ENCODE measurements around the gene AZIN2.
A peak's percentile ranks its signal among the peaks of the same experiment; 100 is the strongest.
"Not testable (repeated sequence)": the region's sequence is repeated elsewhere in the genome, so short reads cannot be mapped to it uniquely, and the experiment has no call there.

AZIN2 gene

DNA sequence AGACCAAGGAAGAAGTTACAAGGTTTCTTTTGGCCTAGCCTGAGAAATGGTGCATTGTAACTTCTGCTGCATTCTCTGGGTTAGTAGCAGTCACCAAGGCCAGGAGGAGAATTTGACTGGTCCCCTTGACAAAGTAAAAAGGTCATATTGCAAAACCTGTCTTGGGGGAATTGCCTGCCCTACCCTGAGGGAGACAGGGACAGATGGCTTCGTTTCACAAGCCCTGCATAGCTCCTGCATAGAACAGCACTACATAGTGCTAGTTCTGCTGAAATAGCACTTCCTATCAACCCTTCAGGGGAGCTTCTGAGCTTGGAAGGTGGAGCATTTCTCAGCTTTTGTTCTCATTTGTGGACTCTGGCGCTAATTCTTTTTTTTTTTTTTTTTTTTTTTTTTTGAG, 23.9 kb upstream of the AZIN2 start:
- DNase-seq (ENCODE audit: low spot score): no peak

DNA sequence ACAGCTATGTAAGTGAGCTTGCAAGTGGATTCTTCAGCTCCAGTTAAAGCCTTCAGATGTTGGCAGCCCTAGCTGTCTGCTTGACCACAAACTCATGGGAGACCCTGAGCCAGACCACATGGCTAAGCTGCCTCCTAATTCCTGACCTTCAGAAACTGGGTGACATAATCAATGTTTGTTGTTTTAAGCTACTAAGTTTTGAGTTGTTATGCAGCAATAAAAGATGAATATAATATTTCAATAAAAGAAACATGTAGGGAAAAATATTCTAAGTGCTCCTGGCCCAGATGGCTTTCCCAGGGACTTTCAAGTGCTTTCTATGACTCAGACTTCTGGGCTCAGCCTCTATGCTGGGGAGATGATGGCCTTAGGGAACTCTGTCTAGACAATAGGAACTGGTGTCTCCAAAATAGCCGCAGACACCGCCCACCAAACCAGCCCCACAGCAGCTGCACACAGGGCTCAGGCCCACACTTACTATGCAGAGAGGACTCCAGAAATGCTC, 20.3 kb upstream of the AZIN2 start:
- DNase-seq (ENCODE audit: low spot score): no peak

DNA sequence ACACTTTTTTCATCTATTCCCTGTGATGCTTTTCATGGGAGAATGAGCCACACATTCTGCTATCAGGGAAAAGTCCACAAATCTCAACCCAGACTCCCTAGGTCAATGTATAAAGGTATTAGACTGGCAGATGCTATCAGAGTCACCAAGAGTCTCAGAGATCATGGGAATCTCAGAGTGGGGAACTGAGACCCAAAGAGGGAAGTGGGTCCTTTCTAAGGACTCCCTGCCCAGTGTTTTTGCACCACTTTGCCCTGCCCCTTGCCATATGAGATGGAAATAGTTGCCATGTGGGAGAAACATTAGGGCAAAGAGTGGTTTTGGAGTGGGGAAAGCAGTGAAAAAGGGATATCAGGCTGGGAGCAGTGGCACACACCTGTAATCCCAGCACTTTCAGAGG, 19.1 kb upstream of the AZIN2 start:
- no peak for DNase-seq (ENCODE audit: low spot score)

DNA sequence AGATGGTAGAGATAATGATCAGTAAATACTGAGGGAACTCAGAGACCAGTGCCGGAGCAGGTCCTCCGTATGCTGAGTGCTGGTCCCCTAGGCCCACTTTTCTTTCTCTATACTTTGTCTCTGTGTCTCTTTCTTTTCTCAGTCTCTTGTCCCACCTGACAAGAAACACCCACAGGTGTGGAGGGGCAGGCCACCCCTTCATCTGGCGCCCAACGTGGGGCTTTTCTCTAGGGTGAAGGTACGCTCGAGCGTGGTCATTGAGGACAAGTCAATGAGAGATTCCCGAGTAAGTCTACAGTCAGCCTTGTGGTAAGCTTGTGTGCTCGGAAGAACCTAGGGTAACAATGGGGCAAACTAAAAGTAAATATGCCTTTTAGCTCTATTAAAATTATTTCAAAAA, 16.7 kb upstream of the AZIN2 start:
- not testable (repeated sequence) for DNase-seq (ENCODE audit: low spot score)

DNA sequence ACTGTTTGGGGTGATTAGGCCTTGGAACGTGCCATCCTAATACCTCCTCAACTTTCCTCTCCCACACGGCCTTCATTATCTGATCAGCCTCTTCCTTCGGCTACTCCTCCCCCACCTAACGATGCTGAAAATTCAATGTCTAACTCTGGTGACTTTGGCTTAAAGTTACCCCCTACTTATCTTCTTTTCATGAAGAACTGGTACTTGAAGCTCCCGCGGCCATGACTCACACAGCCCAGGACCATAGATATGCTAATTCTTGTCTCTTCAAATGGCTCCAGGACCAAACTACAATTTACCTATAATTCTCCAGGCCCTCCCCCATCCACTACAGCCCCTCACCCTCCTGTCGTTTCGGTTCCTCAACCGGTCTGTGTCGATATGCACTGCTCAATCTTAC, 15.7 kb upstream of the AZIN2 start:
- no peak for DNase-seq (ENCODE audit: low spot score)

DNA sequence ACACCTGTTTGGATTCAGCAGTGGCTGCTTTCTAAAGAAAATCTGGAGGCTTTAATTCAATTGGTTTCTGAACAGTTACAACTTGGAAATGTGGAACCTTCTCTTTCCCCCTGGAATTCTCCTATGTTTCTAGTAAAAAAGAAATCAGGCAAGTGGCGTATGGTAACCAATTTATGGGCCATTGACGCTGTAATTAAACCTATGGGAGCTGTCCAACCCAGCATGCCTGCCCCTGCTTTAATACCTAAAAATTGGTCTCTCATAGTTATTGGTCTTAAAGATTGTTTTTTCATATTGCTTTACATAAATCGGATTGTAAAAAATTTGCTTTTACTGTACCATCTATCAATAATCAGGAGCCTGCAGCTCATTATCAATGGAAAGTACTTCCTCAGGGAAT, 14.5 kb upstream of the AZIN2 start:
- DNase-seq (ENCODE audit: low spot score): not testable (repeated sequence)

DNA sequence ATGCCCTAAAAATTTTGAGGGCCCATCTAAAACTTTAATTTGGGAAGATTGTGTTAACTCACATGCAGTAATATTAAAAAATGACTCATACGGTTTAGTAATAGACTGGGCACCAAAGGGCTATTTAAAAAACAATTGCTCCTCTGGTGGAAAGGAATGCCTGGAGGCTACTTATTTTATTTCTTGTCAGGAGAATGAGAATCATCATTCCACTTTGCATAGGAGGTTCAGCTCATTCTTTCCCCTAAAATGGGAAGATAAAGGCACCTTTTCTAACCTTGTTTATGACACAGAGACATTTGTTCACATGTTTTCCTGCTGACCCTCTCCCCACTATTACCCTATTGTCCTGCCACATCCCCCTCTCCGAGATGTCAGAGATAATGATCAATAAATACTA, 12.8 kb upstream of the AZIN2 start:
- not testable (repeated sequence) for DNase-seq (ENCODE audit: low spot score)

DNA sequence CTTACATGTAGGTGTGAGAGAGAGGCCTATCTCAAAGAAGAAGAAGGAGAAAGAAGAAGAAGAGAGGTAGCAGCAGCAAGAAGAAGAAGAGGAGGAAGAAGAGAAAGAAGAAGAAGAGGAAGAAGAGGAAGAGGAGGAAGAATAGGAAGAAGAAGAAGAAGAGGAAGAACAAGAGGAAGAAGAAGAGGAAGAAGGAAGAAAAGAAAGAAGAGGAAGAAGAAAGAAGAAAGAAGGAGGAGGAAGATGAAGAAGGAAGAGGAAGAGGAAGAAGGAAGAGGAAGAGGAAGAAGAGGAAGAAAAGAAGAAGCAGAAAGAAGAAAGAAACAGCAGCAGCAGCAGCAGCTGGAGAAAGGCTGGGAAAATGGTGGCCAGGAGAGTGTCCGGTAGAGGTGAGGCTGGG, 10.3 kb upstream of the AZIN2 start:
- no peak for DNase-seq (ENCODE audit: low spot score)

DNA sequence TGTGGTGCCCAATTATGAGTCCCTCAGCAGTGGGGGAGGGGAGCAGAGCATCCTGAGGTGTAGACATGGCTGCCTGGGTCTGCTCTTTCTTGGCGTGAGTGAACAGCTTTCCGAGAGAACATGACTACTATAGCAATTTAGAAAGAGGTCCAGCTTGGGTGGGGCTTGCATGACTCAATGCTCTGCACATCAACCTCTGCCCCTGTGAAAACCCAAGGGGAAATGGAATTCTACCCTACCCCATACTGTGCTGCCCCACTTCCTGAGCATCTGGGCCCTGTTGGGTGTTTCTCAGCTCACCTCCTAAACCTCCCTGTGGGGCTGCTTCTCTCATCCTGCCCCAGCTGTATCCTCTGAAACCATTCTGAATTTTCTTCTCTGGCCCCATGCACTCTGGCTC, 8.2 kb upstream of the AZIN2 start:
- DNase-seq (ENCODE audit: low spot score): no peak

DNA sequence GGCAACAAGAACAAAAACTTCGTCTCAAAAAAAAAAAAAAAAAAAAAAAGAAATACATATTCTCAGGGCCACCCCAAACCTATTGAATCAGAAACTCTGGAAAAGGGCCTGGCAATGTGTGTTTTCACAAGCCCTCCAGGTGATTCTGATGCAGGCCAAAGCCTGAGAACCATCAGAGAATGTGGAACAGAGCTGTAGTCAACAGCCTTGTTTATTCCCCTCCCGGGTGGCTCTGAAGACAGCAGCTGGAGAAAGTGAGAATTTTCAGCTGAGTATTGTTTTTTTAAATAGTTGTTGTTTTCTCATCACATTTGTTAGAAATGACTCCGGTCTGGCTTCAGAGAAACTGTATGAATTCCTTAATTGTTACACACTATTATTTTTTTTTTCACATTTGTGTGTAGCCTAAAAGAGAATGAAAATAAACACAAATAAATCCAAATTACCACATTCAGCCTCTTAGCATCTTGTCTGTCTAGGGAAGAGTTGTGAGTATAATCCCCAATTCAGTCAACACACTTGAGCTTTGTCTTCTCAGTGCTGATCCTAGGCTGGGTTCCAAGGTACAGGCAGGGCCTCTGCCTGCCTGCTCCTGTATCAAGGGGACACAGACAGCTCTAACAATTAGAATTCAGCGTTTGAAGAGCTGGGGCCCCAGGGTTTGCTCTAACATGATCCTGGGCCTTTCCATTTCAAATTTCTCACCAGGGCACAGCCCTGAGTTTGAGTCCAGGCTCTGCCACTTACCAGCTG, 6.6 kb upstream of the AZIN2 start:
- DNase-seq (ENCODE audit: low spot score): no peak

DNA sequence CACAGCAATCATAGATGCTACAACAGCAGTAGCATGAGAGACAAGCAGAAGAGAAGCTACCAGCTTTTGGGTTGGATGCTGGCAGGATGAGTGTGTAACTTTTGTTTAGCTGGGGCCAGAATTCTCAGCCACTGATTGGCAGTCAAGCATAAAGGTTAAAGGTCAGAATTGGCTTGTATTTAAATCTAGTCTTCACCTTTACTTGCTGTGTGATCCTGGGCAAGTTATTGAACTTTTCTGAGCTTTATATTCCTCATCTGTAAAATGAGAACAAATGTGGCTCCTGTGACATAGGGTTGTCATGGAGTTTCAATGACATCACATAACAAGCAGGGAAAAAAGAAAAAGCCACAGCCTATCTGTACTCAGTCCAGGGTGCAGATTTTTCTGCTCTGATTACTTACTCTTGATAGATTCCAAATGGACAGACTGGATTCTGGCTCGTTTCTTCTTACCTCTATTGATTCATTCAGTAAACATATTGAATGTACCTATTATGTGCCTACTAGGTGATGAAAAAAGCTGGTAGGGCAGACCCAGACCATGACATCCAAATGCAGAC, 2.8 kb upstream of the AZIN2 start:
- no peak for DNase-seq (ENCODE audit: low spot score)

DNA sequence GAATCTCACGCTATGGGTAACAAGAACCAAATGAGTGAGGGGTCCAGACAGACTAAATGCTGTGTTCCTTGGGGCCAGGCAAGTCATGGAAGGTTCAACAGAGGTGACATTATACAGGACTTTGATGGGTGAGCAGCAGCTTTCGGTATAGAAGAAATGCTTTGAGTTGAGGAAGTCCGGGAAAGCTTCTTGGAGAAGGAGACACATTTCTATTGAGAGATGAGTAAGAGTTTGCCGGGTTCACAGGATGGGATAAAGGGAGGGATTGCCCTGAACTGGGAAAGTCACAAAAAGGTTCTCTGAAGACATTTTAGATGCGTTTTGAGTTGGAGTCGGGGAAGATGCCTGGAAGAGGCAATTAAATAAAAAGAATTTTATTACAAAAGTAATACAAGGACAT, 580 bp upstream of the AZIN2 start:
- no peak for DNase-seq (ENCODE audit: low spot score)

DNA sequence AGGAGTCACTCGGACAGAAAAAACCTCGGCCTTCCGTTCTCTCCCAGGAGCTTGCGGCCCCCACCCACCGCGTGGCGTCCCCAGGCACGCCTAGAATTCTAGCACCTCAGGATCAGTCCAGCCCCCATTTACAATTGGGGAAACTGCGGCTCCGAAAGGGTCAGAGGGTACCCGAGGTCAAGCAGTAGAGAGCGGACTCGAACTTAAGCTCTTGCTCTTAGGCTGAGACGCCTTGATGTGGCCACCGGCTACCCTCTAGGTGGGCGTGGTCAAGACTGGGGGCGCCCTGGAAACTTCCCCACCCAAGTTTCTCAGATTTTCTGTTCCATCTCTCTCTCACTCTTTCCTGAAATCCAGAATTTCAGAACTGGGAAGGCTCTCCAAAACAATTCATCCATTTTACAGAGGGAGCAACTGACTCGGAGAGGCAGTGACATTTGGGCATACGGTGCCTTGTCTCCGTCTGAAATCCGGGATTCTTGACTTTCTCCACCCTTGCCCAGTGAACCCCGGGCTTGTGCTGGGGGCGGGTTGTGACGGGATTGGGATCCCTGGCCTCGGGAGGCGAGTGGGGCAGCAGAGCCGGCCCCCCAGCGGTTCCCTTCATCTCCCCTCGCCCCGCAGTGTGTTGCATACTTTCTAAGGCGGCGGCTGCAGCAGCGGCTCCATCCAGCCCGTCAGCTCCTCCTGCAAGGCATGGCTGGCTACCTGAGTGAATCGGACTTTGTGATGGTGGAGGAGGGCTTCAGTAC, 777 bp downstream of the AZIN2 start:
- no peak for DNase-seq (ENCODE audit: low spot score)

DNA sequence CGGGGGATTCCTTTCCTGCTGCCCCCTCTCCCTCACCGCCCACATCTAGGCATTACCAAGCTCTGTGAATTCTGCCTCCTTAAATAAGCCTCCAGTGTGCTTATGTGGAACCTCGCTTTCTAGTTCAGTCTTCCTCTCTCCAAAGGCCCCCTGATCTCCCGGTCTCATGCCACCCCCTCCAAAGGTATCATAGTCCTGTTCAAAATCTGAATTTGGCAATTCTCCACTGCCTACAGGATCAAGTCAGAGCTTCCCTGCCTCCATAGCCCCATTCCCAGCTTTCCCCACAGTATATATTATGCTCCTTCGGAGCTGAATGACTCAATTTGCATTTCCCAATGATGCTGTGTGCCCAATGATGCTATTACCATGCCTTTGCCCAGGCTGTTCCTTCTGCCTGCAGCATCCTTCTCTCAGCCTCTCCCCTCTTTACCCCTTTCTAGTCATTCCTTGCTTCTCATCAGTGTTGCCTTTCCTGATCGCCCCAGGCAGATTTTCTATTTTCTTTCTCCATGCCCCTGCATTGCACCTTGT, 1.7 kb downstream of the AZIN2 start:
- DNase-seq (ENCODE audit: low spot score): no peak

DNA sequence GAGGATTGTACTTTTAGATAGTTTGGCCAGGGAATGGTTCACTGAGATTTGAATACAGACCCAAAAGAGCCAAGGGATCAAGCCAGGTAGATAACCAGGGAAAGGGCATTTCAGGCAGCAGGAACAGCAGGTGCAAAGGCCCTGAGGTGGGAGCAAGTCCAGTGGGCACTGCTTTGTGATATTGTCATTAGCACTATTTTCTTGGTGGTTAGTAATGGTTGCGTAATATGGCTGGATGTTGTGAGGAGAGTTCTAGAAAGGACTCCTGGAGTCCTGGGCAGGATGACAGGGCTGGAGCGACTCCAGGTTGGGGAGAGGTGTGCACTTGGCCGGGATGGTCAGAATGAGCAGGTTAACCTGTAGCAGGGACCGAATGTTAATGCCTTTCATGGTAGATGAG, 4.4 kb downstream of the AZIN2 start:
- DNase-seq (ENCODE audit: low spot score): no peak

DNA sequence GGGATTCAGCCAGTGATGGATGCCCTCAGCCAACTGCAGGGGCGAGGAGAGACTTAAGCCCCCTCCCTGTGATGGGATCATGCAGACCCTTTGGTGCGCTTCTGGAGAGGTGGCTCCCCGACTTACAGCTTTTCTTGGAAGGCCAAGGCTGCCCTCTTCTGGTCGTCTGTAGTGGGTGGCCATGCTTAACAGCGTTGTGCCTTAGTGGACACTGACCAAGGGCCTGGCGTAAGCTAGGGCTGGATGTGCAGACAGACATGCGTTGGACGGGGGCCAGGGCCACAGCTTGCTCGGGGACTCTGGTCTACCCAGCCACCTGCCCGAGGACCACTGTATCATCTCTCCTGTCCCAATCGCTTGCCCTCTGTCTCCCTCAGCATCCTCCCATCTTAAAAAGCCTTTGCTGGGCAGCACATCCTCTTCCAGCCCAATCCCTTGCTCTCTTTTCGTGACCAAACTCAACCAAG, 5.5 kb downstream of the AZIN2 start:
- DNase-seq (ENCODE audit: low spot score): peak; percentile 63

DNA sequence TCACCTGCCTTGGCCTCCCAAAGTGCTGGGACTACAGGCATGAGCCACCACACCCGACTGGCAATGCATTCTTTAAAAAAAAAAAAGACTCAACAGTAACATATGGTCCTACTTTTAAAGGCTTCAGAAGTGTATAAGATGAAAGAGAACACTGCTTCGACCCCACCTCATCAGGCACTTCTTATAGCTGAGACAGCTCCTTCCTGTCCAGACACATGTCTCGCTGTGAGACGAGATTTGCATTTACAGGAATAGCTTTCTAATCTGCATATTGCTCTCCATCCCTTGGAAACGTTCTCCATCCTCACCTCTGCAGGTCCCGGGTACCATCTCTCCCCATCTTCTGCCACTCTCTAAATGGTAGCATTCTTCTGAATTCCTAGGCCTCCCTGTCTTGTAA, 6.7 kb downstream of the AZIN2 start:
- DNase-seq (ENCODE audit: low spot score): no peak

DNA sequence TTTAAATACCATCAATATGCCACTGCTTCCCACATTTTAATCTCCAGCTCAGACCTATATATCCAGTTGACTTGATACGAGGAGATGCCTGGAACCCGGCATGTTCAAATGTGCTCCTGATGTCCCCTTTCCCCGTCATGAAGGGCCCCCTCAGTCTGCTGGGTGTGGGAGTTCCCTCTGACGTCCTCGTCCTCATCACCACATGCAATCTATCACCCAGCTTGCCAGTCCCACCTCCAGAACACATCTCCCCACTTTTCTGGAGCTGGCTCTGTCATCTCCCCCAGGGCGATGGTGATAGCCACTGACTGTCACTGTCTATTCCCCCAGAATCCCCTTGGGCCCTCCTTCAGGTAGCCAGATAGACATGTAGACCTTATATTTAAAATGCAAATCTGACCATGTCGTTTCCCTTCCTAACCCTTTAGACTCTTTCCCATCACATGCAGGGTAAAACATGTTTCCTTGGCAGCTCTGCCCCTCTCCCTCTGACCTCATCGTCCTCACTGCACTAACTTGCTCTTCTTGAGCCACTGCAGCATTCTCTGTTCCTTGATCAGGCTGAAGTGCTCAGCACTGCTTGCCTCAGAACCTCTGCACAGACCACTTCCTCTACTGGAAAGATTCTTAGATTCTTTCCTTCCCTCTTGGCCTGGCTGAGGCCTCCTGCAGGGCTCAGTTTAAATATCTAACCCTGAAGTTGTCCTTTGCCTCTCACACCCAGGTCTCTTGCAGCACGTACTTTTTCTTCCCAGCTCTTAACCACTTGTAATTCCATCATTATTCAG, 7.4 kb downstream of the AZIN2 start:
- DNase-seq (ENCODE audit: low spot score): no peak

DNA sequence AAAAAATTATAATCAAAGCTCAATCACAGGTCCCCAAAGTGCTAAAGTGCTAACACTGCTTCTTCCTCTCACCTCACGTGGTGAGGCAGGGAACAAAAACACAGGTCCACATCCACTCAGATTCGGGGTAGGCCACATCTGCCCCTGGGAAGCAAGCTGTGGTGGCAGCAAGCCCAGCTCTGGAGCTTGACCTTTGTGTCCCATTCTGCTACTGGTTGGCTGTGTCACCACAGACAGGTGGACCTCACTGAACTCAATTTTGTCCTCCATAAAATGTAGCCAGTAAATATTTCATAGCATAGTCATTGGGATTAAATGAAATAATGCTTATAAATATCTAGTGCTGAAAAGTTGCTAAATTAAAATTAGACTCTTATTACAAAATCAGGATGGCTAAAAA, 8.5 kb downstream of the AZIN2 start:
- DNase-seq (ENCODE audit: low spot score): no peak

DNA sequence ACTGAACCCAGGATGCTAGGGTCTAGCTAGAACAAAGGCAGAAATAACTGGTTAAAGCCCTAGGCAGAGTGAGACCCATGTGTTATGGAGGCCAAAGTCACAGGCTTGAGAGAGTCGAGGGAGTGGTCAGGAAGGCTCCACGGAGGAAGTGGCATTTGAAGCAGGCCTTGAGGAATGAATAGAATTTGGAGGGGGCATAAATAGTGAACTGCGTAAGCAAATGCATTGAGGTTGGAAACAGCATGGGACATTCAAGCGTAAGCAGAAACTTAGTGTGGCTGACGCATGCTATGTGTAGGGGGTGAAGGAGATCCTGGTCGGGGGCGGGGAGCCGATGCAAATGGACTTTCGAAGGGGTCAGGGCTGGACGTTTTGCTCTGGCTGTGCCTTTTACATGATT, 11.5 kb downstream of the AZIN2 start:
- DNase-seq (ENCODE audit: low spot score): no peak

DNA sequence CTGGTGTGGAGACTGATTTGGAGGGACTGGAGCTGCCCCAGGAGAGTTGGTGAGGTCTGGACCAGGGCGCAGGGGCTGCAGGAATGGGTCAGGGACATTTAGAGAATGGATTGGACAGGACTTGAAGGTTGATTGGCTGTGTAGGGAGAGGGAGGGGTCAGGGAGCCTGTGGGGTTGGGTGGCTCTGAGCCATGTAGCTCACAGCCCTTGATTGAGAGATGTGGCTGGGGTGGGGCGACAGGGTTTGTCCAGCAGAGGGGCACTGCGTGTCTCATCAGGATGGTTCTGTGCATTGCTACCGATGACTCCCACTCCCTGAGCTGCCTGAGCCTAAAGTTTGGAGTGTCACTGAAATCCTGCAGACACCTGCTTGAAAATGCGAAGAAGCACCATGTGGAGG, 12.1 kb downstream of the AZIN2 start:
- DNase-seq (ENCODE audit: low spot score): no peak

DNA sequence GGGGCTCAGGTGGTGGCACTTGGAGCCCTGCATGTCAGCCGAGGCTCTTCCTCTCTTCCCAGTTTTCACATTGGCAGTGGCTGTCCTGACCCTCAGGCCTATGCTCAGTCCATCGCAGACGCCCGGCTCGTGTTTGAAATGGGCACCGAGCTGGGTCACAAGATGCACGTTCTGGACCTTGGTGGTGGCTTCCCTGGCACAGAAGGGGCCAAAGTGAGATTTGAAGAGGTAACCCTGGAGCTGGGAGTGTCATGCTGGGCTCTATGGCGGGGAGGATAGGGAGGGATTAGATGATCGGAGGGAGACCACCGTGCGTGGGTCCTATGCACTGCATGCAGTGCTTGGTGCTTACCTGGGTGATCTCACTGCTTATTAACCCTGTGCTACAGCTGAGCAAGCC, 13.5 kb downstream of the AZIN2 start:
- no peak for DNase-seq (ENCODE audit: low spot score)

All from NAMALWA (cell line).